HCT116 (cell line): ENCODE data around the gene NR1H3.

Source experiments
- CTCF ChIP-seq, 3 experiments: fragments of 200-600 bp in 1 of 3; sonication (generic) in 1 of 3; IDR thresholded peaks in 2 of 3; conservative IDR thresholded peaks in 1 of 3; 2 replicates each; pipeline ENCODE4 v1.5.1; 2012 to 2017; ENCODE audit warnings: low read depth in 2 of 3, low read length in 2 of 3, antibody characterized with exemption in 1 of 3, borderline replicate concordance in 1 of 3, control low read depth in 1 of 3, mild to moderate bottlenecking in 1 of 3, mixed read lengths in 1 of 3, mixed run types in 1 of 3, moderate library complexity in 1 of 3; ENCODE audit not compliant: insufficient read depth in 1 of 3
- EZH2phosphoT487 ChIP-seq: fragments of 200-600 bp; IDR thresholded peaks from 2 replicates; pipeline ENCODE4 v1.6.1; 2018; ENCODE audit warnings: antibody characterized with exemption, borderline replicate concordance
- POLR2A ChIP-seq: IDR thresholded peaks from 2 replicates; pipeline ENCODE4 v1.7.0; 2011; ENCODE audit warnings: borderline replicate concordance; ENCODE audit not compliant: insufficient read depth, insufficient read length; ENCODE audit errors: extremely low read depth

DNA sequence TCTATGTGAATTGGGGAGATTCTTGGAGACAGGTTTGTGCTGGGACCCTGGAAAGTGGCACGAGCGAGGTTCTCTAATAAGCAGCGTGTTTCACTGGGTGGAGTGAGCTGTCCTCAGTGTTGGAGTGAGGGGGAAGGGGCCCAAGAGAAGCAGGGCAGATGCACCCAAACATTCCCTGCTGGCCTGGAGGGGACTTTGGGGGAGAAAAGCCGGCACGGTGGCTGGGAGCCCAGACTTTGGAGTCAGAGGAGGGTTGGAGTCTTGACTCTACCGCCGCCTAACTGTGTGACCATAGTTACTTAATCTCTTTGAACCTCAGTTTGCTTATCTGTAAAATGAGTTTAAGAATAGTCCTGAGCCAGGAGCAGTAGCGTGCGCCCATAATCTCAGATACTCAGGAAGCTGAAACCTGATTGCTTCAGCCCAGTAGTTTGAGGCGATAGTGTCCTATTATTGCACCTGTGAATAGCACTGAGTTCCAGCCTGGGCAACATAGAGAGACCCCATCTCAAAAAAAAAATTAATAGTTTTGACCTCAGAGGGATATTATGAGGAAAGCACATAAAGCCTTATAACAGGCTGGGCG, 614 bp downstream of the NR1H3 start:
- TF ChIP-seq POLR2A, result no peak
- TF ChIP-seq CTCF (IDR thresholded peaks at IDR 0.05 in 2 of 3, conservative IDR thresholded peaks at IDR 0.05 in 1 of 3; ENCODE audit: borderline replicate concordance in 1 of 3, insufficient read depth in 1 of 3, low read depth in 2 of 3, low read length in 2 of 3), result no peak
- TF ChIP-seq EZH2phosphoT487, result no peak
